GM12878 (cell line): ENCODE measurements around the gene PDLIM3.

Experiments used
- CEBPB ChIP-seq, 2 experiments: fragments of 150-350 bp in 1 of 2; IDR thresholded peaks; 2 replicates each; pipeline ENCODE4 v1.6.1; 2012 to 2014; ENCODE audit warnings: low read depth in 2 of 2, low read length in 2 of 2, borderline replicate concordance in 1 of 2, inconsistent platforms in 1 of 2
- CHD1 ChIP-seq: IDR thresholded peaks from 2 replicates; pipeline ENCODE4 v1.6.1; 2012; ENCODE audit warnings: low read depth, low read length, improper control_type of control experiment
- CTCF ChIP-seq, 3 experiments: IDR thresholded peaks in 2 of 3; conservative IDR thresholded peaks in 1 of 3; 2 replicates each; pipeline ENCODE4 v1.5.1; 2011; ENCODE audit warnings: low read depth in 3 of 3, low read length in 3 of 3, mild to moderate bottlenecking in 3 of 3, control low read depth in 2 of 3, moderate library complexity in 2 of 3, inconsistent platforms in 1 of 3, mixed read lengths in 1 of 3; ENCODE audit not compliant: control insufficient read depth in 2 of 3, insufficient read depth in 1 of 3; ENCODE audit errors: extremely low read depth in 1 of 3
- SP1 ChIP-seq: IDR thresholded peaks from one replicate; pipeline ENCODE4 v1.6.1; 2011; ENCODE audit warnings: low read depth, low read length
- SRF ChIP-seq, 2 experiments: IDR thresholded peaks; 2 replicates each; pipeline ENCODE4 v1.6.1; 2011; ENCODE audit warnings: low read depth in 2 of 2, low read length in 2 of 2, mild to moderate bottlenecking in 1 of 2, moderate library complexity in 1 of 2
- TF ChIP-seq, protein P1 (sequence below): fragments of 450-650 bp; IDR thresholded peaks from 2 replicates; pipeline ENCODE4 v1.6.1; 2016; ENCODE audit warnings: mild to moderate bottlenecking

DNA sequence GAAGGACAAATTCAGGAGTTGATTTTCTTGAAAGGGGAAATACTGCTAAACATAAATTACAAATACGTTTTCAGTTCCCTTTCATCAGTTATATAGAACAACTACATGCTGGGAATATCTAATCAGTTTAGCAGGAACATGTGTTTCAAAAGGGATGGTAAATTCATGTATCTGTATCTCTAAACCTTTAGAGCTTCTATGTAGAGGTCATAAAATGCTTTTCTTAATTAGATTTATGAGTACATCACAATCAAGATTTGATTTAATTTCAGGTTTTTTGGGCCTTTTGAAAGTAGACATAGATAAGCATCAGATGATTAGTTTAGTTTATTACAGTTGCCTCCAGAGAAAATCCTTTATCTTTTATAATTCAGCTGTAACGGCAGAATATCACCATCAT is 12.9 kb downstream of the PDLIM3 start:
- TF ChIP-seq CTCF (IDR thresholded peaks at IDR 0.05 in 2 of 3, conservative IDR thresholded peaks at IDR 0.05 in 1 of 3; ENCODE audit: control insufficient read depth in 2 of 3, extremely low read depth in 1 of 3, insufficient read depth in 1 of 3, low read depth in 3 of 3, low read length in 3 of 3) (no peak), CHD1 (no peak), CEBPB (IDR thresholded peaks at IDR 0.05; ENCODE audit: borderline replicate concordance in 1 of 2, low read depth in 2 of 2, low read length in 2 of 2) (no peak), SP1 (no peak), SRF (IDR thresholded peaks at IDR 0.05; ENCODE audit: low read depth in 2 of 2, low read length in 2 of 2) (no peak)
- TF ChIP-seq, protein P1, sequence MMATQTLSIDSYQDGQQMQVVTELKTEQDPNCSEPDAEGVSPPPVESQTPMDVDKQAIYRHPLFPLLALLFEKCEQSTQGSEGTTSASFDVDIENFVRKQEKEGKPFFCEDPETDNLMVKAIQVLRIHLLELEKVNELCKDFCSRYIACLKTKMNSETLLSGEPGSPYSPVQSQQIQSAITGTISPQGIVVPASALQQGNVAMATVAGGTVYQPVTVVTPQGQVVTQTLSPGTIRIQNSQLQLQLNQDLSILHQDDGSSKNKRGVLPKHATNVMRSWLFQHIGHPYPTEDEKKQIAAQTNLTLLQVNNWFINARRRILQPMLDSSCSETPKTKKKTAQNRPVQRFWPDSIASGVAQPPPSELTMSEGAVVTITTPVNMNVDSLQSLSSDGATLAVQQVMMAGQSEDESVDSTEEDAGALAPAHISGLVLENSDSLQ: no peak
